SH-SY5Y (cell line): ENCODE measurements around the gene ZSCAN30.

ENCODE experiments used
- GATA2 ChIP-seq: IDR thresholded peaks from 2 replicates; pipeline ENCODE4 v1.6.1; 2011; ENCODE audit warnings: mild to moderate bottlenecking, low read depth, low read length
- GATA3 ChIP-seq: IDR thresholded peaks from 2 replicates; pipeline ENCODE4 v1.6.1; 2011; ENCODE audit warnings: low read depth, mild to moderate bottlenecking, low read length, moderate library complexity

DNA sequence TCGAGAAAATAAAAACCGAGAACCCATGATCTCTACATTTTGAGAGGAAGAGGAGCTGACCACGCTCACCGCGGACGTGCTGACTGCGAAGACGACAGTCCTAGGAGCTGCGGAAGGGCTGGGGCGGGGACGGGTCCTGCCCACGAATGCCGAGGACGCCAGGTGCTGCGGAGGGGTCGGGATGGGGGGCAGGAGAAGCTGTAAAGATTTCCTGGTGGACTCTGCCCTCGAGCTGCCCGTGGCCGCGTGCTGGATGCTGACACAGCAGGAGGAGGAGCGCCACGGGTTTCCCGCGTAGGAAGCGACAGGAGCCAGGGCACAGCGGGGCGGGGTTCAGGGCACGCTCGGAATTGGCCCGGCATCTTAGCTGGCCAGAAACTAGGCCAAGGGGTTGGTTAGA lies 22.2 kb downstream of the ZSCAN30 start:
- TF ChIP-seq GATA2 = no peak
- no peak for TF ChIP-seq GATA3
